GM13977 (cell line): ENCODE measurements around the gene TACR1.

ENCODE experiments used
- DNase-seq: peaks from one replicate; pipeline ENCODE4 v3.0.0; 2012; ENCODE audit warnings: low spot score
- CTCF ChIP-seq: IDR thresholded peaks from 2 replicates; pipeline ENCODE4 v1.5.1; 2012; ENCODE audit warnings: mild to moderate bottlenecking, control low read depth; ENCODE audit not compliant: insufficient read depth; ENCODE audit errors: extremely low read depth, missing control alignments
- in situ Hi-C: fragments of 300-500 bp; cut with MboI; formaldehyde crosslinking; loops from one replicate; pipeline ENCODE4 v1.12.0; 2022; ENCODE audit warnings: low sequenced_read_pairs, low pct_unique_long_range_greater_than_20kb, mixed read lengths, inconsistent platforms; ENCODE audit not compliant: unreplicated experiment

Gene TACR1

GRCh38 chr2:75047992-75048625, 151.2 kb downstream of the TACR1 start:
- no peak for DNase-seq

GRCh38 chr2:75047189-75047991, 151.9 kb downstream of the TACR1 start:
- in situ Hi-C loops, result no loop called here
- no peak for TF ChIP-seq CTCF
- no peak for DNase-seq

More at GRCh38 chr2:75047992-75048625, 151.2 kb downstream of the TACR1 start:
- no peak for TF ChIP-seq CTCF
- in situ Hi-C loops, result no loop called here

DNA sequence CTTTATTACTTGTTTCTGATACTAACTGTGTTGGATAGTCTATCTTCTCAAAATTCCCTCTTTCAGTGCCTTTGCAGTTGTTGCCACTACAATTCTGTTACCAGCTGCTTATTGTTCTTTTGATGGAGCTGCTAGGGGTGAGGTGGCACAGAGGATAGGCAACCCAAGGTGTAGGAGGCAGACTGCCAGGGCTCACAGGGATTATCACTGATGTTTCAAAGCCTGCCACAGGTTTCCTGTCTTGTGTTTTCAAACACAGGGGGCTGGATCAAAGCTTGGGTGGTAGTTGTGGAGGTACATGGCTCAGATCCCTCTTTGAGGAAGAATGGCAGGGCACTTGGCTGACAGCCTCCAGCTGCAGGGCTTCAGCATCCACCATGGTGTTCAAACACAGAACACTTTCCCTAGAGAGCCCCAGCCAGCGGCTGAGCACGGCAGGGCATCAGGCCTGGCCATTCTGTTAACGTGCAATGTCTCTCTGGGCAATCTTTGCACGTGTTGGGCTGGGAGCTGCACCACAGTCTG, 153.7 kb downstream of the TACR1 start:
- in situ Hi-C loops, result no loop called here
- DNase-seq, result no peak
- TF ChIP-seq CTCF, result no peak

DNA sequence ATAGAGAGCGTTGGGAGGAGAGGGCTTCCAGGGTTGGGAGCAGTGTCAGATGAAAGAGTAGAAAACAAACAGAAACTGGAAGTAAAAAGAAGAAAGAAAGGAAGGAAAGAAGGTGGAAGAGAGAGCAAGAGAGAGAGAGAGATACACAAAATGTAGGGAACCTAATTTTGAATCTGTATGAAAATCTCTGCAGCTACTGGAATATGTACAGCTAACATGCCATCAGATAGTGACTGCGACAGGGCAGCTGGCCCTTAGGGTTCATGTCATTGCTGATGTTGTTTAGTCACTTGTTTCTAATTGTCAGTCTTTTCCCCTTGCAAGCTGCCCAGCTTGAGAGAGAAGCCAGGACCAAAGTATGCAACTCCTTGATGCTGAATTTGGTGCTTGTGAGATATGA, 155.0 kb downstream of the TACR1 start:
- in situ Hi-C loops, result no loop called here
- no peak for TF ChIP-seq CTCF
- no peak for DNase-seq

DNA sequence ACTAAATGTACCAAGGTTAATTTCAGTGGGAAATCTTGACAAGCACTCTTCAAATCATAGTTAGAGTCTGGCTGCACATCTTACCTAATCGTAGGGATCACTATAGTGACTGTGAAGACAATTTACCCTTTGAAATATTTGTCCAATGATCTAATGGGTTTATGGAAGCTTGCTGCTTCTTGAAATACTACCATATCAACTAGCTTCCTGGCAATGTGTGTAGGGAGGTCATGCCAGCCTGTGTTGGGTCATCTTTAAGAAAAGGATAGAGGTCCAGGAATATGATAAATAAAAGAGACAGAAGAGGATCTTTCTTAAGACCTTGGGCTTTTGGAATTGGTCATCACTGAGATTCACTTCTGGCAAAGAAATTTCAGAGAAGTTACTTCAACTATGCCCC, 156.5 kb downstream of the TACR1 start:
- in situ Hi-C loops, result no loop called here

More for the DNA sequence above, 156.5 kb downstream of the TACR1 start:
- no peak for TF ChIP-seq CTCF
- DNase-seq, result no peak
